ENCODE measurements around the gene CHST11. TPM values are rescaled to one million over a fixed set of nuclear protein-coding genes. Genes with fewer than 3 reads are reported as not detected.
A peak's percentile ranks its signal among the peaks of the same experiment; 100 is the strongest.

CHST11 gene
- total RNA-seq, 1 donor from 2014 or later, result 3.4 TPM

- no peak for DNase-seq
- intact Hi-C loops (cut with micrococcal nuclease), result no loop called here
- ATAC-seq, result no peak
Observed at GRCh38 chr12:104426926-104427546, 29.7 kb upstream of the CHST11 start.

GRCh38 chr12:104427547-104427938 lies 29.2 kb upstream of the CHST11 start:
- DNase-seq, result no peak
- no peak for ATAC-seq
- intact Hi-C loops (cut with micrococcal nuclease), result no loop called here

- intact Hi-C loops (cut with micrococcal nuclease), result no loop called here
- no peak for ATAC-seq
- no peak for DNase-seq
Observed at GRCh38 chr12:104433061-104433460, 23.7 kb upstream of the CHST11 start.

GRCh38 chr12:104434129-104434528 lies 22.6 kb upstream of the CHST11 start:
- no peak for ATAC-seq
- intact Hi-C loops (cut with micrococcal nuclease), result no loop called here
- no peak for DNase-seq

- ATAC-seq (no peak), DNase-seq (no peak)
- intact Hi-C loops (cut with micrococcal nuclease), result no loop called here
Observed at GRCh38 chr12:104435175-104435574, 21.6 kb upstream of the CHST11 start.

- intact Hi-C loops (cut with micrococcal nuclease), result no loop called here
- ATAC-seq (no peak), DNase-seq (no peak)
Observed at GRCh38 chr12:104435765-104436164, 21.0 kb upstream of the CHST11 start.

- no peak for ATAC-seq
- intact Hi-C loops (cut with micrococcal nuclease), result no loop called here
Observed at GRCh38 chr12:104436790-104437189, 20.0 kb upstream of the CHST11 start.

GRCh38 chr12:104438134-104438533 lies 18.6 kb upstream of the CHST11 start:
- ATAC-seq (no peak), DNase-seq (no peak)
- intact Hi-C loops (cut with micrococcal nuclease), result no loop called here

More at GRCh38 chr12:104436790-104437189, 20.0 kb upstream of the CHST11 start:
- DNase-seq, result no peak

GRCh38 chr12:104439137-104439536 lies 17.6 kb upstream of the CHST11 start:
- ATAC-seq (no peak), DNase-seq (no peak)
- intact Hi-C loops (cut with micrococcal nuclease), result no loop called here

GRCh38 chr12:104443008-104443407 lies 13.7 kb upstream of the CHST11 start:
- DNase-seq (no peak), ATAC-seq (no peak)
- intact Hi-C loops (cut with micrococcal nuclease), result no loop called here

- intact Hi-C loops (cut with micrococcal nuclease), result no loop called here
- no peak for ATAC-seq
- DNase-seq, result no peak
Observed at GRCh38 chr12:104446646-104447421, 9.9 kb upstream of the CHST11 start.

- no peak for DNase-seq
- ATAC-seq, result no peak
- intact Hi-C loops (cut with micrococcal nuclease), result no loop called here
Observed at GRCh38 chr12:104448031-104448430, 8.7 kb upstream of the CHST11 start.

GRCh38 chr12:104448451-104448850 lies 8.3 kb upstream of the CHST11 start:
- intact Hi-C loops (cut with micrococcal nuclease), result no loop called here
- no peak for ATAC-seq
- no peak for DNase-seq

- ATAC-seq (no peak), DNase-seq (no peak)
- intact Hi-C loops (cut with micrococcal nuclease), result no loop called here
Observed at GRCh38 chr12:104450700-104451099, 6.0 kb upstream of the CHST11 start.

- intact Hi-C loops (cut with micrococcal nuclease), result no loop called here
- DNase-seq (no peak), ATAC-seq (no peak)
Observed at GRCh38 chr12:104452087-104452486, 4.7 kb upstream of the CHST11 start.

- ATAC-seq (no peak), DNase-seq (no peak)
- intact Hi-C loops (cut with micrococcal nuclease), result no loop called here
Observed at GRCh38 chr12:104453133-104453532, 3.6 kb upstream of the CHST11 start.

- intact Hi-C loops (cut with micrococcal nuclease), result no loop called here
- no peak for ATAC-seq
Observed at GRCh38 chr12:104454997-104455396, 1.8 kb upstream of the CHST11 start.

GRCh38 chr12:104455578-104456416 lies 951 bp upstream of the CHST11 start:
- intact Hi-C loops (cut with micrococcal nuclease), result no loop called here
- DNase-seq (no peak), ATAC-seq (no peak)

More at GRCh38 chr12:104454997-104455396, 1.8 kb upstream of the CHST11 start:
- no peak for DNase-seq

GRCh38 chr12:104456950-104457745 lies 400 bp downstream of the CHST11 start:
- DNase-seq, result peak; percentile 68
- peak; percentile 67 for ATAC-seq
- intact Hi-C loops (cut with micrococcal nuclease), result no loop called here
